GM21528 (cell line): ENCODE data around the gene CAPN15.
"Not testable (repeated sequence)": the region's sequence is repeated elsewhere in the genome, so short reads cannot be mapped to it uniquely, and the experiment has no call there.

Experiments
- ATAC-seq: cut with Tn5 transposase; IDR thresholded peaks from one replicate; pipeline ENCODE4 v1.9.1; 2021; ENCODE audit warnings: mild to moderate bottlenecking, moderate library complexity; ENCODE audit not compliant: unreplicated experiment, low FRiP score

The CAPN15 gene

DNA sequence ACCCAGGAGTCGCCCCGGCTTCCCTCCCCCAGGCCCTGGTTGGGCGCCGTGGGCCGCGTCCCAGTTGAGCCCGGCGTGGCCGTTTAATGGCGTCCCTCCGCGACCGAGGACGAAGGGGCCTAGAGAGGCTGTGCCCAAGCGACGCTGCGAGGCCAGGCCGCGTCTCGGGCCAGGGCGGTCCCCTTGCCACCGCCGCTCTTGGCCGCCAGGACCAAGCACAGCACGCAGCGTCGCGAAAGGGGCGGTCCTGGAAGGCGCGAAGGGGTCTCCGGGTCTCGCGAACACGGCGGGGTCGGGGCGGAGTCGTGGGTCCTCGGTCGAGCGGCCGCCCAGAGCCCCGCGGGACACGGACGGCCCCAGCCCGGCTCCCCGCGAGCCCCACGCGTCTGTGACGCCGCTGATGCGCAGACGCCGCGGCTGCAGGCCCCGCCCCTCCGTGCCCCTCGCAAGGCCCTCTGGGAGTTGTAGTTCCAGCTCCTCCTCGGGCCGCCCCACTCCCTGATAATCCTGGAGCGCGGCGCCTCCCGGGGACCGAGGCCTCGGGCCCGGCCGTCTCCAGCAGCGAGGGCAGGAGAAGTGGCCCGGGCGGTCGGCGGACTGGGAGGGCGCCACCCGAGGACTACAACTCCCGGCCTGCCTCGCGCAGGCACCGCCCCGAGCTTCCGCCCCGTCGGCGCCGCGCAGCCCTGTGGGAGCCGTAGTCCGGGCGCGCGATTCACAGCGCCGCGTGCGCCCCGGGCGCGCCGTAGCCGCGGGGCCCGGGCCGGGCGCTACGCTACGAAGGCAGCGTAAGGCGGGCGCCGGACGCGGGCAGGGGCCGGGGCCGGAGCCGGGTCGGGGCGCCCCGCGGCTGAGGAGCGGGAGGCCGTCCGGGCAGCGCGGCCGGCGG lies at the start of gene CAPN15:
TSS of gene CAPN15 (plus strand) at position 698 of the 889 bp plus-strand sequence. CDS start 19,127 bp downstream, outside the sequence.
- peak; percentile 61 for ATAC-seq

DNA sequence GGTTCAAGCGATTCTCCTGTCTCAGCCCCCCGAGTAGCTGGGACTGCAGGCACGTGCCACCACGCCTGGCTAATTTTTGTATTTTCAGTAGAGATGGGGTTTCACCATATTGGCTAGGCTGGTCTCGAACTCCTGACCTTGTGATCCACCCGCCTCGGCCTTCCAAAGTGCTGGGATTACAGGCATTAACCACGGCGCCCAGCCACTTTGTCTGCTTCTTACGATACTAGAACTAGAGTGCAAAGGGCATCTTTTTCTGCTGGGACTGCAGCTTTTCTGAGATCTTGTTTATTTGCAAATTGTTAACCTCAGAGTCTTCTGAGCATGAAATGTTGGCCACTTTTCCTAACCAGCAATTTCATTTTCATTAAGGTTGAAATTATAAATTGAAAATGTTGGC lies 49.2 kb upstream of the CAPN15 start:
- not testable (repeated sequence) for ATAC-seq

DNA sequence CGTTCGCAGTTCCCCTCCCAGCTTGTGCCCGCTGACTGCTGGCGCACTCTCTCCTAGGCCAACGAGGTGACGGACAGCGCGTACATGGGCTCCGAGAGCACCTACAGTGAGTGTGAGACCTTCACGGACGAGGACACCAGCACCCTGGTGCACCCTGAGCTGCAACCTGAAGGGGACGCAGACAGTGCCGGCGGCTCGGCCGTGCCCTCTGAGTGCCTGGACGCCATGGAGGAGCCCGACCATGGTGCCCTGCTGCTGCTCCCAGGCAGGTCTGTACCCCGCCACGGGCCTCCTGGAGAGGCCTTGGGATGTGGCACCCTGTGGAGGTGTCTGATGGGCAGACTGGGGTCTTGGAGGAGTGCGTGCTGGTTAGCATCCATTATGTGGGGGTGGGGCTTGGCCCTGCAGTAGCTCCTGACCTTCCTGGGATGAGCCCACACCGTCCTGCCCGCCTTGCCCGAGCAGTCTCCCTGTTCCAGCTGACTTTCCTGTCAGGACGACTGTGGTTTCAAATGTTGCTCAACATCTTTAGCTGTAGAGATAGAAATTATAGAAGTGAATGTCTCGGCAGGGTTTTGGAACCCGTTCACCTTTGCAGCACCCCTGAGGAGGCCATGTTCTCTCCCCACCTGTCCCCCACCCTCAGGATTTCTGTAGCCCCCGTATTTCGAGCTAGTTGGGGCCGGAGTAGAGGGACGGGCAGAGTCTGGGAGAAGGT lies 44.9 kb upstream of the CAPN15 start:
- no peak for ATAC-seq

DNA sequence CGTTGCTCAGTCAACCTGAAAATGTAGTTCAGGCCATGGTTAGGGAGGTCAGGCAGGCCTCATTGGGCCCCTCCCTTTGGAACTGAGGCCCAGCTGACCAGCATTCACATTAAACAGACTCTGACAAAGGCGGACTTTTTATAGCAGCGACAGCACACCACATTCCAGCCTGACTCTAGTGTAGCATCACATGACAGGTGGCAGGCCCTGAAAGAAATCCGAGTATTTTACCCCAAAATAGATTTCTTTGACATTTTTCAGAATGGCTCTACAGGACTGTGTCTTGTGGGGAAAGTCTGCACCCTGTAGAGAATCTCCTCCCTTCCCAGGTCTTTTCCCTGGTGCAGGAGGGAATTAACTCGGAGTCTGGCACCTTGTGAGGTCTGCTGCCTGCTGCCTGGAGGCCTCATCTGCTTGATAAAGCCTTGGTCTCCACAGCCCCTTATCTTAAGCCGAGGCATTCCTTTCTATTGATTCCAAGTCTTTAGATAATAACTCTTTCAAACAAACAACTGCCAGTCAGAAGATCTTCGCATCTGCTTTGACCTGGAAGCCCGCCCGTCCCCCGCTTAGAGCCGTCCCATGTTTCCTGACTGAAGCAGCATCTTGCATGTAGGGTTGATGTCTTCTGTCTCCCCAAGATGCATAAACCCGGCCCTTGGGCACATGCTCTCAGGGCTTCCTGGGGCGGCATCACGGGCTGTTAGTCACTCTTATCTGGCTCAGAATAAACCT lies 44.0 kb upstream of the CAPN15 start:
- ATAC-seq: no peak

DNA sequence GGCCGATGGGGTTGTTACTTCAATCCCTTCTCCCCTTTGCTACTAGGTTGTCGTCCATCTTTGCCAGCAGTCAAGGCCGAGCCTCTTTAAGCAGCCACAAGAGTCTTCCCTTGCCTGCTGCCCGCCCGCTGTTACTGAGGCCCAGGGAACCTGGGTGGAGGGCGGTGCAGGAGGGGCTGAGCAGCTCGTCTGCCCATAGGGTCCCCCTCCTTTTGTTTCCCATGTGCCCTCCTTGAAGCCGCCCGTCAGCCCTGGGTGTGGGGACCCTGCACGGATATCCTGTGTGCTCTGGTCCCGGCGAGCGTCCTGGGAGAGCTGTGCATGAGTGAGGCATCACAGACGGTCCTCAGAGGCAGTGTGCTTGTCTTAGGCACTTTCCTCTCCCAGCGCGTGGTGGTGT lies 37.9 kb upstream of the CAPN15 start:
- ATAC-seq: no peak

DNA sequence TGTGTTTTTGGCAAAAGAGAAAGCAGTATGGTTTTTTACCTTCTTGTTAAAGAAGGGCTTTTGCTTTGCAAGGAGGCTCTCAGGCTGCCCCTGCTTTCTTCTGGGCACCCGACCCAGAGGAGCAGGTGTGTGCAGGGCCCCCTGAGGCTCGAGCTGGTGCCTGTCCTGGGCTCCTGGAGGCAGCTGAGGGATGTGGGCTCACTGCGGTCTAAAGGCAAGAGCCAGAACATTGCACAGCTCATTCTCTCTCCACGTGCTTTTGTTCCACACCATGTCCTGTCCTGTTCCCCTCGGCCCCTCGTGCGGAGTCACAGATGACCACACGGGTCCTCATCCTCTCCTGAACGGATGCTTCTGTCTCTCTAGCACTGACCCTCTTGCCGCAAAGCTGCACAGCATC lies 36.7 kb upstream of the CAPN15 start:
- no peak for ATAC-seq

DNA sequence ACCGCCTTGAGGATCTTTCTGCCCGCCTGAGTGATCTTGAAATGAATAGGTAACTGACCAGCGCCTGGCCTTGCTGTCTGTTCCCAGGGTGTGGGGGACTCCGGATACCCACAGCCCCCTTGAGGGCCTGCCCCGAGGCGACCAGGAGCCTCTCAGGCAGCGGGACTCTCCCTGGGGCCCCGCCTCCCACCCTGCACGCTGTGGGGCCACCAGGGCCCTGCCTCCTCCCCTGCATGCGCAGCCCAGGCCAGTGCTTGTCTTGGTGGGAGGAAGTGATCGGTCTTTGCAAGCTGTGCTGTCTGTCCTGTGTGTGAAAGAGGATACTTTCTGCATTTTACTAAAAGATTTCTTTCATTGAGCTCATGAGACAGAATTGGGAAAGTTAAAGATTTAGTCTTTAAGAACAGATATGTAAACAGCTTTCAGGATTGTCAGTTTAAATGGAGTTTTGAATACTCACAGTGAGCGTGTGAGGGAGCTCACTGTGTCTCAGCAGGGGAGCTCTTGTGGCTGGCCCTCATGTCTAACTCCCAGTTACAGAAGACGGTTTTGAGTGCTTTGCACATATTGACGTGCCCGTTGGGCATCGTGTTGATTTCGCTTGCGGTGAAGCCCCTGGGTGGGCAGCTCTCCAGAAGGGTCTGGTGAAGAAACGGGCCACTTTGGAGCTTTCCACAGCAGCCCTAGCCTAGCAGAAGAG lies 36.1 kb upstream of the CAPN15 start:
- no peak for ATAC-seq

DNA sequence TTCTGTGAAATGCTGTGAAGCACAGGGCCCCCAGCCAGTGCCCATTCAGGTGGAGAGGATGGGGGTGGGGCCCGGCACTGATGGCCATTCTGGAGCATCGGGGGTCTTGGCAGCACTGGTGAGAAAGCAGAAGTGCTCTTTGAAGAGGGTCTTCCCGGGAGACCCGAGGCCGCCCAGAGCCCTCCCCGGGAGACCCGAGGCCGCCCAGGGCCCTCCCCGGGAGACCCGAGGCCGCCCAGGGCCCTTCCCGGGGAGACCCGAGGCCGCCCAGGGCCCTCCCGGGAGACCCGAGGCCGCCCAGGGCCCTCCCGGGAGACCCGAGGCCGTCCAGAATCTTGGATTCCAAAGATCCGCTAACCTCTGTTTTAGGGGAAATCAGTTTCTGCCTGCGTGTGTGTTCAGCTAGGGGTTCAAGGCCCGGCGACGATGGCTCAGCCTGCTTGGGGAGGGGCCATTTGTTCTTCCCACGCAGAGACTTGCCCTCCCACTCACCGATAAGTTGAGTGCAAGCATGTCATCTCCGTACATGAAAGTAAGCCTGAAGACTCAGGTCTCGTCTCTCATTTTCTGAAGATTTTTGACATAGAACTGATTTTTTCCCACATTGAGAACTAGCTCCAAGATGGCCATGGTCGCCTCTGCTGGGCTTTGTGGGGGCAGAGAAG lies 35.2 kb upstream of the CAPN15 start:
- ATAC-seq: no peak

DNA sequence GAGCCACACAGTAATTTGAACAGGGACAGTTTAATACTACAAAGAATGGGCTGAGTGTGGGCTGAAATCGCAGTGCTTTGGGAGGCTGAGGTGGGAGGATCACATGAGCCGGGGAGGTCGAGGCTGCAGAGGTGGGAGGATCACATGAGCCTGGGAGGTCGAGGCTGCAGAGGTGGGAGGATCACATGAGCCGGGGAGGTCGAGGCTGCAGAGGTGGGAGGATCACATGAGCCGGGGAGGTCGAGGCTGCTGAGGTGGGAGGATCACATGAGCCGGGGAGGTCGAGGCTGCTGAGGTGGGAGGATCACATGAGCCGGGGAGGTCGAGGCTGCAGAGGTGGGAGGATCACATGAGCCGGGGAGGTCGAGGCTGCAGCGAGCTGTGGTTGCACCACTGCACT lies 32.8 kb upstream of the CAPN15 start:
- not testable (repeated sequence) for ATAC-seq

DNA sequence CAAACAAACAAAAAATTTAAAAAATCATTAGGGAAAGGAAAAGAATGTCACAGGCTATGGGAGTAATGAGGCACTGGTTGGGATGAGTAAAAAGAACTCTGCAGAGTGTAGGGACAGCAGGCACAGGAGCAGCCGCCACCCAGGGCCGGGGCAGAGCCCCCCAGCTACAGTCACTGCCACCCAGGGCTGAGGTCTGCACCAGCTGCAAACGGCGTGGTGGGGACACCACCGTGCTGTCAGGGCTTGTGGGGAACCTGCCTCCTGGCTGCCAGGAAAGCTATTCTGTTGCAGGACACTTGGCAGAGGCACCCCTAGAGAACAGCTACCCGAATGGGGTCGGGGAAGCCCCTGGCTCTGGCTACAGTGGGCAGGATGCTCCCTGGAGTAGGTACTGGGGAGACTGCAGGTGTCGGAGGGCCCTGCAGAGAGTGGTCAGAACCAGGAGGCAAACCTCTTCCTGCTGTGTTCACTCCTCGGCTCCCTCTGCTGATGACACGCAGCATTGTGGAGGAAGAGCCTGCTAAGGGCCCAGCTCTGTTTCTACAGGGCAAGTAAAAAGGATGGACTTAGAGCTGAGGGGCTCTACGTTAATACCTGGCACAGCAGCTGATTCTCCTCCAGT lies 32.3 kb upstream of the CAPN15 start:
- no peak for ATAC-seq

DNA sequence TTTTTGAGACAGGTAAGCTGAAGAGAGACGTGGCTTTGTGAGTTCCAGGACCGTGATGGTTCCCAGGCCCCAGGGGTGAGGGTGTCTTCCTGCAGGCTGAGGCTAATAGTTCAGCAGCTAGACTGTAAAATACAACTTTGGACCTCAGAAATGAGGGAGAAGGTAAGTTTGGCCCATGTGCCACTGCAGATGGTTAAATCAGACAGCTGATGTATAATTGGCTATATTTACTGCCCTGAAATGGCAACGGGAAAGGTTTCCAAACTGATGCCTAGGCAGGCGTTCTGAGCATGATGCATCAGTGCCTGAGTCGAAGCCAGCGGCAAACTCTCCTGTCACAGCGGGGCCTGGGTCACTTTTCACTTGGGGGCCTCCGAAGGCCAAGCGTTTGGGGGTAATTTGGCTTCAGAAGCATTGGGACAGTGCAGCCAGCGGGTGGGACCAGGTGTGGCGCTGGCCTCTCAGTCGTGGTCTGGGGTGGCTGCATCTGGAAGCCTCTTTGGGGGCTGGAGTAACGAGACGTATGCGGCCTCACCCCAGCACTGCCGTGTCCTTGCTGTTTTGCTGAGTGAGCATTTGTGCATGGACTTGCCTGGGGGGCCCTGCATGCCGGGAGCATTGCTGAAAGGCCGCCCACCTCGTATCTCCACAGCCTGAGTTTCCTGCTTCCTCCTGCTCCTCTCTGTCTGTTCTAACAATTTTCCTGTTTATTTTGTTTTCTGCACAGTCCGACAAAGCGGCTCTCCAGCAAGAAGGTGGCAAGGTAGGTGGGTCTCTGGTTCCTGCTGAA lies 31.2 kb upstream of the CAPN15 start:
- ATAC-seq: no peak

DNA sequence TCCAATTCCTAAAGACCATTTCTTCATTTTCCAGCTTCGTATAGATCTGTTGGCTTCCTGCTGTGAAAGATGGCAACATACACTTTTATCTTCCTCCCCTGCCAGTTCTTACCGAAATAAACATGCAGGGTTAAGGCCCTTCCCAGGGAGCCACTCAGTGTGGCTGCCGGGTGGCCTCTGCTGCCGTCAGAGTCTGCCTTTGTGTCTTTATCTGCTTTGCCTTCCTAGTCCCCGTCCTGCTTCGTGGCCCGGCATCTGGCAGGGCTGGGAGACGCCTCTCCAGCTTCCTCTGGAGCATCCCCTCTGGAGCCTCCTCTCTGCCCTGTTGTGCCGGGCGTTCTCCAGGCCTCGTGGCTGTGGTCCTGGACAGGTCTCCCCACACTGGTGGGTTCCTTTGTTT lies 30.3 kb upstream of the CAPN15 start:
- ATAC-seq: no peak

DNA sequence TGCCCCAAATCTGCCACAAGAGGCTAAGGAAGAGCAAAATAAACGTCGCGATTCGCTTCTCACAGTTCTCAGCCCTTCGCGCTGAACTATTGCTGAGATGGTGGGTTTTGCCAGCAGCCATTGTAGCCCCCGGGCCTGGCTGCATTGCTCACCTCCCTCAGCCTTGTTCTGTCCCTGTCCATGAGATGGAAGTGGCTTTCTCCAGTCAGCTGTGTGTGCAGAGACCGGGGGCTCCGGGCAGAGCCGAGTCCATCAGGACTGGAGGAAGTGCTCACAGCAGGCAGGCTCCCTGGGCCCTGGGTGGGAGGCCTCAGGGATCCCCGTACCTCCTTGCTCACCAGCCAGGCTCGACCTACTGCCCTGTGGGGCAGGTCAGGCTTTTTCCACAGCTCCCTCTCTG lies 27.6 kb upstream of the CAPN15 start:
- ATAC-seq: no peak

DNA sequence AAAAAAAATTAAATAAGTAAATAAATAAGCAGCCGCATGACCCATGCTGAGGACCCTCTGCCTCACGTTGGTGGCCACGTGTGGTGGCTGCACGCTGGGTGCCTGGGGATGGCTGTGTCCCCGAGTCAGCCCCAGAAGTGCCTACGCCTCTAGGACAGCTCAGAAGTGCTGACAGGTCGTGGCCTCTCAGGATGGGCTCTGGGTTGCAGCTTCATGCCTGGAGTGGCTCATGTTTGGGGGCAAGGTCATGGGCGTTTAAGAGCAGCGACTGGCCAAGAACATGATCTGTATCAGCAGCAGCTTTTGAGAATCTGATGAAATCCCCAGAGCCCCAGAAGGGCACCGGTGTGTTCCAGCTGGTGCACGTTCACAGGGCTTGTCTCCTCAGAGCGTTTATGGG lies 26.8 kb upstream of the CAPN15 start:
- no peak for ATAC-seq

DNA sequence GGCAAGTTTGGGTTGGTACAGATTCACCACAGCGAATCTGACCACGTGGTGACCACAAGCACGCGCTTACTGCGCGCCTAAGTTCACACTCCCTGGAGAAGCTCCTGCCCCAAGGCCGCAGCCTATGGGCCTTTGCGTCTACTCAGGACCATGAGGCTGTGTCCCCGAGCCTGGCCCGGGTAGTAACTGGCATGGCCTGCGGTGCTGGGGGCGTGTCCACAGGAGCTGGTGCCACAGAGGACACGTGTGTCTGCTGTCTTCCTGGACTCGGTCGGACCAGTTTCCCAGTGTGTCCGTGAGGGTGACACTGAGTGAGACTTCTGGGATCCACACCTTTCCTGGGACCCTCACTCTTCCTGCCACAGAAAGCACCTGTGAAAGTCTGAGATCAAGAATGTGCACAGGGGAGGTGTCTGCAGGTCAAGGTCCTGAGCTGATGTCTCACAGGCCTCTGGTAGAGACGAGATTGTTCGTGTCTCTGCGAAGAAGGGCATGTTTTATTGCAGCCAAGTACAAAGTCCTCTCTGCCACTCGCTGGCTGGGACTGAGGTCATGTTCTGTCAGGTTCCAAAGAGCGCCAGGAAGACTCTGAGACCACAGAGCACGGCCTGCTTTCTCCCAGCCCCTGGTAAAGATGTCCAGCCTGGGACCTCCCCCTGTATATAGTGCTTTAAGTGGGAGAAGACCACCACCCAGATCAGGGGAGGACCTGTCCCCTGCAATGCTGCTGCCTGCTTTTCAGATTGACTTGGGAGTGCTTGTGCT lies 25.2 kb upstream of the CAPN15 start:
- no peak for ATAC-seq

DNA sequence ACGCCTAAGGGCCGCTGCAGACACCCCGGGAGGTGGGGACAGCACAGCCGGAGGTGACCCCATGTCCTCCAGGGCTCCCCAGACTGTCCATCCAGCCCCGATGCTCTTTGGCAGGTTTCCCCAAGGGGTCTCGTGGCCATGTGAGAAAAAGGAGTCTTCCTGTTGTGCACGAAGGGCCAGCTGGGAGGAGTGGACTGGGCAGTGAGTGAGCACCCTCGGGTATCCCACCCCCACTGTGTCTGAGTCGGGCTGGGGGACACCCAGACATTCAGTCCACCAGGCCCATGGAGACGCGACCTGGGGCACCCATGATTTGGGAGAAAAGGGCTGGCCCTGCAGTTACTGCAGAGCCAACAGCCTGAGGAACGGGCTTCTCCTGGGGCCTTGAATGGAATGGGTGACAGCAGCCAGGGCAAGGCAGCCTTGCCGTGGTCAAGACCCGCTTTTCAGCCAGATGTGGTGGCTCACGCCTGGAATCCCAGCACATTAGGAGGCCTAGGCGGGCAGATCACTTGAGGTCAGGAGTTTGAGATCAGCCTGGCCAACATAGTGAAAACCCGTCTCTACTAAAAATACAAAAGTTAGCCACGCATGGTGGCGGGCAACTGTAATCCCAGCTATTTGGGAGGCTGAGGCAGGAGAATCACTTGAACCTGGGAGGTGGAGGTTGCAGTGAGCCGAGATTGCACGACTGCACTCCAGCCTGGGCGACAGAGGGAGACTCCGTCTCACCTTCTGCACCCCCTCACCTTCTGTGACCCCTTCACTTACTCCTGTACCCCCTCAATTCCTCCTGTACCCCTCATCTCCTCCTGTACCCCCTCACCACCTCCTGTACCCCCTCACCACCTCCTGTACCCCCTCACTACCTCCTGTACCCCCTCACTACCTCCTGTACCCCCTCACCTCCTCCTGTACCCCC lies 24.1 kb upstream of the CAPN15 start:
- no peak for ATAC-seq
